ENCODE results near the gene LRRFIP1.
"Not testable (repeated sequence)": the region's sequence is repeated elsewhere in the genome, so short reads cannot be mapped to it uniquely, and the experiment has no call there.

DNA sequence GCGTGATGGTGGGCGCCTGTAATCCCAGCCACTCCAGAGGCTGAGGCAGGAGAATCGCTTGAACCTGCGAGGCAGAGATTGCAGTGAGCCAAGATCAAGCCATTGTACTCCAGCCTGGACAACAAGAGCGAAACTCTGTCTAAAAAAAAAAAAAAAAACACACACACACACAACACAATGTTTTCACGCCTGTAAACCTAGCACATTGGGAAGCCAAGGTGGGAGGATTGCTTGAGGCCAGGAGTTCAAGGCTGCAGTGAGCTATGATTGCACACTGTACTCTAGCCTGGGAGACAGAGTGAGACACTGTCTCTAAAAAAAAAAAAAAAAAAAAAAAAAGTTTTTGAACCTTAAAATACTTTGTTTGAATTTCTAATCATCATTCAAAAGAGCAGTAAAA, 137.7 kb downstream of the LRRFIP1 start:
- TF ChIP-seq, protein P1, sequence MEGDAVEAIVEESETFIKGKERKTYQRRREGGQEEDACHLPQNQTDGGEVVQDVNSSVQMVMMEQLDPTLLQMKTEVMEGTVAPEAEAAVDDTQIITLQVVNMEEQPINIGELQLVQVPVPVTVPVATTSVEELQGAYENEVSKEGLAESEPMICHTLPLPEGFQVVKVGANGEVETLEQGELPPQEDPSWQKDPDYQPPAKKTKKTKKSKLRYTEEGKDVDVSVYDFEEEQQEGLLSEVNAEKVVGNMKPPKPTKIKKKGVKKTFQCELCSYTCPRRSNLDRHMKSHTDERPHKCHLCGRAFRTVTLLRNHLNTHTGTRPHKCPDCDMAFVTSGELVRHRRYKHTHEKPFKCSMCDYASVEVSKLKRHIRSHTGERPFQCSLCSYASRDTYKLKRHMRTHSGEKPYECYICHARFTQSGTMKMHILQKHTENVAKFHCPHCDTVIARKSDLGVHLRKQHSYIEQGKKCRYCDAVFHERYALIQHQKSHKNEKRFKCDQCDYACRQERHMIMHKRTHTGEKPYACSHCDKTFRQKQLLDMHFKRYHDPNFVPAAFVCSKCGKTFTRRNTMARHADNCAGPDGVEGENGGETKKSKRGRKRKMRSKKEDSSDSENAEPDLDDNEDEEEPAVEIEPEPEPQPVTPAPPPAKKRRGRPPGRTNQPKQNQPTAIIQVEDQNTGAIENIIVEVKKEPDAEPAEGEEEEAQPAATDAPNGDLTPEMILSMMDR (IDR thresholded peaks at IDR 0.05; ENCODE audit: borderline replicate concordance, extremely low read depth, low read length, poor library complexity, severe bottlenecking): not testable (repeated sequence)
- not testable (repeated sequence) for TF ChIP-seq EZH2 (IDR thresholded peaks at IDR 0.05; ENCODE audit: borderline replicate concordance, low read depth, low read length, severe bottlenecking)
